CD14-positive monocyte (primary cell): ENCODE results near the gene ZSCAN10. TPM values are rescaled to one million over a fixed set of nuclear protein-coding genes. Genes with fewer than 3 reads are reported as not detected.

Source experiments
- DNase-seq, 3 donors: peaks; one replicate each; pipeline ENCODE4 v3.0.0-alpha.2; 2011 to 2022
- H2AFZ ChIP-seq: 2 replicates; pipeline ENCODE4 v1.6.0; 2012; ENCODE audit warnings: mild to moderate bottlenecking, low read depth, low read length, inconsistent platforms; ENCODE audit not compliant: insufficient read depth, poor library complexity, severe bottlenecking
- H3K27ac ChIP-seq, 2 donors: 1 replicate in 1 of 2; 2 replicates in 1 of 2; pipeline ENCODE4 v1.5.1; 2012 to 2013; ENCODE audit warnings: low read length in 2 of 2, control low read depth in 1 of 2, inconsistent platforms in 1 of 2, low read depth in 1 of 2, mild to moderate bottlenecking in 1 of 2
- H3K27me3 ChIP-seq, 2 donors: one replicate each; pipeline versions ENCODE4 v1.6.0 to v1.6.1; 2011 to 2013; ENCODE audit warnings: low read length in 2 of 2; ENCODE audit not compliant: control insufficient read depth in 2 of 2, insufficient read depth in 2 of 2
- H3K36me3 ChIP-seq, 2 donors: replicated peaks in 1 of 2; 1 replicate in 1 of 2; 2 replicates in 1 of 2; pipeline versions ENCODE4 v1.5.1 to v1.6.1; 2012 to 2013; ENCODE audit warnings: low read length in 2 of 2, control low read depth in 1 of 2, inconsistent platforms in 1 of 2, mild to moderate bottlenecking in 1 of 2; ENCODE audit not compliant: insufficient read depth in 2 of 2, control insufficient read depth in 1 of 2
- H3K4me1 ChIP-seq, 2 donors: 1 replicate in 1 of 2; 2 replicates in 1 of 2; pipeline versions ENCODE4 v1.5.1 to v1.6.1; 2012 to 2013; ENCODE audit warnings: low read length in 2 of 2, control low read depth in 1 of 2, inconsistent platforms in 1 of 2, mild to moderate bottlenecking in 1 of 2, moderate library complexity in 1 of 2; ENCODE audit not compliant: insufficient read depth in 2 of 2, control insufficient read depth in 1 of 2
- H3K4me2 ChIP-seq: replicated peaks from 2 replicates; pipeline ENCODE3; 2012; ENCODE audit warnings: low read length, moderate library complexity, mild to moderate bottlenecking; ENCODE audit not compliant: poor library complexity, severe bottlenecking; ENCODE audit errors: extremely low read depth
- H3K4me3 ChIP-seq, 3 experiments: fragments of 200-600 bp in 1 of 3; sonication (generic) in 1 of 3; replicated peaks in 1 of 3; 1 replicate in 2 of 3; 2 replicates in 1 of 3; pipeline ENCODE4 v1.5.1; 2011 to 2013; ENCODE audit warnings: low read length in 3 of 3, mild to moderate bottlenecking in 3 of 3, control low read depth in 2 of 3, low read depth in 2 of 3, inconsistent platforms in 1 of 3, moderate library complexity in 1 of 3
- H3K79me2 ChIP-seq: 2 replicates; pipeline ENCODE4 v1.6.0; 2012; ENCODE audit warnings: mild to moderate bottlenecking, control low read depth, inconsistent platforms, low read length, moderate library complexity; ENCODE audit not compliant: insufficient read depth
- H3K9ac ChIP-seq: 2 replicates; pipeline ENCODE4 v1.6.0; 2017; ENCODE audit warnings: low read length, mild to moderate bottlenecking; ENCODE audit not compliant: insufficient read depth, poor library complexity, severe bottlenecking
- H3K9me3 ChIP-seq, 2 donors: replicated peaks in 1 of 2; 1 replicate in 1 of 2; 2 replicates in 1 of 2; pipeline versions ENCODE4 v1.5.1 to v1.6.1; 2012 to 2013; ENCODE audit warnings: low read length in 2 of 2, control low read depth in 1 of 2; ENCODE audit not compliant: control insufficient read depth in 1 of 2, insufficient read depth in 1 of 2
- H4K20me1 ChIP-seq: 2 replicates; pipeline ENCODE4 v1.6.0; 2012; ENCODE audit warnings: mild to moderate bottlenecking, low read length, control low read depth, moderate library complexity; ENCODE audit not compliant: insufficient read depth
- H3K27ac Mint-ChIP-seq, 7 donors: one replicate each; pipeline ENCODE4 v1.8.0; 2020; ENCODE audit warnings: mild to moderate bottlenecking in 7 of 7, mixed read lengths in 7 of 7, moderate library complexity in 6 of 7, inconsistent platforms in 2 of 7
- H3K27me3 Mint-ChIP-seq, 3 donors: one replicate each; pipeline ENCODE4 v1.8.0; 2021 to 2022; ENCODE audit warnings: low read depth in 3 of 3, mild to moderate bottlenecking in 3 of 3, mixed read lengths in 3 of 3, moderate library complexity in 3 of 3, inconsistent platforms in 1 of 3
- H3K36me3 Mint-ChIP-seq, 2 donors: one replicate each; pipeline ENCODE4 v1.8.0; 2020; ENCODE audit warnings: mixed read lengths in 2 of 2, inconsistent platforms in 1 of 2, mild to moderate bottlenecking in 1 of 2
- H3K4me1 Mint-ChIP-seq: one replicate; pipeline ENCODE4 v1.8.0; 2020; ENCODE audit warnings: mild to moderate bottlenecking, mixed read lengths
- H3K4me3 Mint-ChIP-seq, 2 donors: one replicate each; pipeline ENCODE4 v1.8.0; 2020; ENCODE audit warnings: mild to moderate bottlenecking in 2 of 2, mixed read lengths in 2 of 2, moderate library complexity in 1 of 2
- H3K9me3 Mint-ChIP-seq, 7 donors: one replicate each; pipeline ENCODE4 v1.8.0; 2020 to 2022; ENCODE audit warnings: mixed read lengths in 7 of 7, mild to moderate bottlenecking in 6 of 7, moderate library complexity in 6 of 7, inconsistent platforms in 2 of 7
- WGBS: methylation state at CpG from one replicate; pipeline ENCODE4 v1.1.5; 2013; ENCODE audit warnings: missing lambda C conversion rate; ENCODE audit not compliant: insufficient coverage; 5-methylcytosine and 5-hydroxymethylcytosine counted together
- intact Hi-C, 2 donors: fragments of 100-400 bp; cut with micrococcal nuclease; formaldehyde crosslinking; loops; one replicate each; pipeline versions ENCODE4 v1.15.0 to v1.15.1; 2023
- polyA plus RNA-seq, 3 donors: library from polyadenylated mRNA; depleted of rRNA in 1 of 3; unstranded in 2 of 3; stranded (reverse) in 1 of 3; fragments of 300-500 nt in 2 of 3; fragments of >200 nt in 1 of 3; fragmentation: Illumina TruSeq in 2 of 3; gene quantifications; 1 replicate in 2 of 3; 2 replicates in 1 of 3; pipeline ENCODE4 v1.2.3, GENCODE V29; 2012 to 2021
- TF ChIP-seq, protein P1 (sequence below): fragments of 200-600 bp; IDR thresholded peaks from one replicate; pipeline ENCODE4 v1.8.0; 2022; ENCODE audit warnings: antibody characterized with exemption, mild to moderate bottlenecking

The ZSCAN10 gene
- polyA plus RNA-seq, 3 donors, result 0.29 TPM; not detected in 2

DNA sequence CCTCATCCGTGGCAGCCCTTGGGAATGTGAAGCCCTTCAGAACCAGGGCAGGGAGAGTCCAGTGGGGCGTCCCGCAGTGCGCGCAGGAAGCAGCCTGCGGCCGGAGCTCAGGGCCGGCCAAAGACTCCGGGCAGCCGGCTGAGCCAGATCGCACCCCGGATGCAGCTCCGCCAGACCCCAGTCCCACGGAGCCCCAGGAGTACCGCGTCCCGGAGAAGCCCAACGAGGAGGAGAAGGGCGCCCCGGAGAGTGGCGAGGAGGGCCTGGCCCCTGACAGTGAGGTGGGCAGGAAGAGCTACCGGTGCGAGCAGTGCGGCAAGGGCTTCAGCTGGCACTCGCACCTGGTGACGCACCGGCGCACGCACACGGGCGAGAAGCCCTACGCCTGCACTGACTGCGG, 20.2 kb upstream of the ZSCAN10 start:
- H3K27ac Mint-ChIP-seq, result no peak overlapping the region
- Histone ChIP-seq H3K79me2 (no peaks in the 10 kb centered on the region), H3K36me3 (peaks cover 0 to 14% of the 10 kb centered on the region in 2 donors), H2AFZ (no peak overlapping the region), H3K27me3 (no peaks in the 10 kb centered on the region), H4K20me1 (no peaks in the 10 kb centered on the region), H3K9me3 (no peaks in the 10 kb centered on the region), H3K4me2 (no peak overlapping the region), H3K9ac (no peak overlapping the region), H3K4me1 (peaks cover 7 to 10% of the 10 kb centered on the region in 2 donors), H3K27ac (no peak overlapping the region), H3K4me3 (no peak overlapping the region)
- peaks cover 4 to 6% (median 6%) of the 10 kb centered on the region in 3 donors for H3K27me3 Mint-ChIP-seq
- TF ChIP-seq, protein P1, sequence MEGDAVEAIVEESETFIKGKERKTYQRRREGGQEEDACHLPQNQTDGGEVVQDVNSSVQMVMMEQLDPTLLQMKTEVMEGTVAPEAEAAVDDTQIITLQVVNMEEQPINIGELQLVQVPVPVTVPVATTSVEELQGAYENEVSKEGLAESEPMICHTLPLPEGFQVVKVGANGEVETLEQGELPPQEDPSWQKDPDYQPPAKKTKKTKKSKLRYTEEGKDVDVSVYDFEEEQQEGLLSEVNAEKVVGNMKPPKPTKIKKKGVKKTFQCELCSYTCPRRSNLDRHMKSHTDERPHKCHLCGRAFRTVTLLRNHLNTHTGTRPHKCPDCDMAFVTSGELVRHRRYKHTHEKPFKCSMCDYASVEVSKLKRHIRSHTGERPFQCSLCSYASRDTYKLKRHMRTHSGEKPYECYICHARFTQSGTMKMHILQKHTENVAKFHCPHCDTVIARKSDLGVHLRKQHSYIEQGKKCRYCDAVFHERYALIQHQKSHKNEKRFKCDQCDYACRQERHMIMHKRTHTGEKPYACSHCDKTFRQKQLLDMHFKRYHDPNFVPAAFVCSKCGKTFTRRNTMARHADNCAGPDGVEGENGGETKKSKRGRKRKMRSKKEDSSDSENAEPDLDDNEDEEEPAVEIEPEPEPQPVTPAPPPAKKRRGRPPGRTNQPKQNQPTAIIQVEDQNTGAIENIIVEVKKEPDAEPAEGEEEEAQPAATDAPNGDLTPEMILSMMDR, result no peak
- intact Hi-C loops, result no loop called here
- no peak overlapping the region for H3K4me3 Mint-ChIP-seq
- no peaks in the 10 kb centered on the region for H3K9me3 Mint-ChIP-seq
- peaks cover 2 to 9% of the 10 kb centered on the region in 2 donors for H3K36me3 Mint-ChIP-seq
- DNase-seq, result no peak
- peaks cover 6% of the 10 kb centered on the region for H3K4me1 Mint-ChIP-seq
- WGBS, result 97% methylated on average over 26 of the region's 33 CpGs

DNA sequence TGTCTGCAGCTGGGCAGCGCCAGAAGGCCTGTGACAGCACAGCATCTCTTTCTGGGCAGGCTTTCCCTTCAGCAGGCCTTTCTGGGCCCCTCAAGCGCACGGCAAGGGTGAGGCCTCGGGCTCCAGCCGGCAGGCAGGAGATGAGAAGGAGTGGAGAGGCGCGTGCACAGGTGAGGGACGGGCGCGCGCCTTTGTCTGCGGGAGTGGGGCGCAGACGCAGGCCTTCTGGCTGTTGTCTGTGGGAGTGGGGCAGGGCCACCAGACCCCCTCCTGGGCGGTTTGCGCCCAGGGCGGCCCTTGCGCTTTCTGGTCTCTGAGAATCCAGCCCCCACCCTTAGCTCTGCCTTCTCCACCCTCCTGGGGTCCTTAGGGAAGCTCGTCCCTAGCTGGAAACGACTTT, 19.8 kb upstream of the ZSCAN10 start:
- intact Hi-C loops, result no loop called here
- Histone ChIP-seq H3K27me3 (no peaks in the 10 kb centered on the region), H3K27ac (no peak overlapping the region), H3K4me1 (peaks cover 5 to 8% of the 10 kb centered on the region in 2 donors), H3K4me2 (no peak overlapping the region), H4K20me1 (no peaks in the 10 kb centered on the region), H3K36me3 (peaks cover 0 to 14% of the 10 kb centered on the region in 2 donors), H3K4me3 (no peak overlapping the region), H2AFZ (no peak overlapping the region), H3K9ac (no peak overlapping the region), H3K9me3 (no peaks in the 10 kb centered on the region), H3K79me2 (no peaks in the 10 kb centered on the region)
- WGBS, result 97% methylated on average over 11 of the region's 20 CpGs
- Mint-ChIP-seq H3K36me3 (peaks cover 2 to 9% of the 10 kb centered on the region in 2 donors), H3K27ac (no peak overlapping the region), H3K4me1 (peaks cover 6% of the 10 kb centered on the region), H3K9me3 (no peaks in the 10 kb centered on the region), H3K4me3 (no peak overlapping the region), H3K27me3 (peaks cover 4 to 6% (median 5%) of the 10 kb centered on the region in 3 donors)
- no peak for DNase-seq
- TF ChIP-seq, protein P1, result no peak
